IMR-90 (cell line): ENCODE results near the gene BHLHE23. TPM values are rescaled to one million over a fixed set of nuclear protein-coding genes. Genes with fewer than 3 reads are reported as not detected.

Source experiments
- ATAC-seq: fragments of 200-7000 bp; cut with Tn5 transposase; 2 replicates; pipeline ENCODE4 v1.9.1; 2020; ENCODE audit warnings: low read depth, mild to moderate bottlenecking, moderate library complexity
- BruUV-seq: library from RNA; stranded (reverse); fragments of 400-500 nt; replicated peaks from 2 replicates; lab custom pipeline; 2021; lab: Mats Ljungman, UMichigan
- CTCF ChIA-PET: fragments of 300-600 bp; formaldehyde crosslinking; extraction: SDS; loops from one replicate; lab custom pipeline; 2021; ENCODE audit warnings: antibody characterized with exemption; lab: Yijun Ruan, JAX
- POLR2A ChIA-PET: fragments of 300-600 bp; sonication (Branson Sonifier 250); formaldehyde crosslinking; loops from one replicate; lab custom pipeline; 2022; ENCODE audit warnings: antibody characterized with exemption; ENCODE audit not compliant: unreplicated experiment; lab: Charles Lee
- DNase-seq: peaks from one replicate; pipeline ENCODE4 v3.0.0; 2013
- H2AFZ ChIP-seq: replicated peaks from 2 replicates; pipeline ENCODE3; 2013; ENCODE audit warnings: low read length, mild to moderate bottlenecking; ENCODE audit not compliant: poor library complexity
- H2AK5ac ChIP-seq: 2 replicates; pipeline ENCODE4 v1.6.1; 2013; ENCODE audit warnings: low read depth, low read length, inconsistent platforms
- H2AK9ac ChIP-seq: replicated peaks from 2 replicates; pipeline ENCODE3; 2013; ENCODE audit warnings: mild to moderate bottlenecking, low read depth, low read length, moderate library complexity; ENCODE audit not compliant: poor library complexity
- H2BK120ac ChIP-seq: 2 replicates; pipeline ENCODE4 v1.6.1; 2013; ENCODE audit warnings: low read depth, low read length, inconsistent platforms
- H2BK15ac ChIP-seq: 3 replicates; pipeline ENCODE4 v1.6.1; 2013; ENCODE audit warnings: low read depth, low read length, inconsistent platforms
- H2BK20ac ChIP-seq: 2 replicates; pipeline ENCODE4 v1.6.1; 2013; ENCODE audit warnings: low read depth, mild to moderate bottlenecking, inconsistent platforms, low read length, moderate library complexity
- H2BK5ac ChIP-seq: 2 replicates; pipeline ENCODE4 v1.6.1; 2013; ENCODE audit warnings: mild to moderate bottlenecking, low read depth, low read length, inconsistent platforms; ENCODE audit not compliant: poor library complexity, severe bottlenecking
- H3K14ac ChIP-seq: replicated peaks from 2 replicates; pipeline ENCODE4 v1.6.1; 2013; ENCODE audit warnings: low read depth, low read length, inconsistent platforms
- H3K18ac ChIP-seq: 2 replicates; pipeline ENCODE4 v1.6.1; 2013; ENCODE audit warnings: low read depth, low read length, control low read depth
- H3K23ac ChIP-seq: 2 replicates; pipeline ENCODE4 v1.6.1; 2013; ENCODE audit warnings: low read depth, low read length, inconsistent platforms
- H3K27ac ChIP-seq: 2 replicates; pipeline ENCODE4 v1.5.1; 2013; ENCODE audit warnings: mild to moderate bottlenecking, control low read depth, low read length; ENCODE audit not compliant: insufficient read depth
- H3K27me3 ChIP-seq: 2 replicates; pipeline ENCODE4 v1.6.1; 2013; ENCODE audit warnings: low read length; ENCODE audit not compliant: control insufficient read depth, insufficient read depth
- H3K36me3 ChIP-seq: 2 replicates; pipeline ENCODE4 v1.6.1; 2013; ENCODE audit warnings: low read length, mixed read lengths; ENCODE audit not compliant: control insufficient read depth, insufficient read depth
- H3K4ac ChIP-seq: 2 replicates; pipeline ENCODE4 v1.6.1; 2013; ENCODE audit warnings: low read depth, low read length, inconsistent platforms
- H3K4me1 ChIP-seq: 2 replicates; pipeline ENCODE4 v1.6.1; 2013; ENCODE audit warnings: low read length, mixed read lengths; ENCODE audit not compliant: control insufficient read depth, insufficient read depth
- H3K4me2 ChIP-seq: 2 replicates; pipeline ENCODE4 v1.6.1; 2013; ENCODE audit warnings: low read depth, mild to moderate bottlenecking, control low read depth, low read length, moderate library complexity
- H3K4me3 ChIP-seq: 2 replicates; pipeline ENCODE4 v1.5.1; 2013; ENCODE audit warnings: low read depth, mild to moderate bottlenecking, control low read depth, low read length, moderate library complexity; ENCODE audit not compliant: insufficient read depth
- H3K56ac ChIP-seq: 2 replicates; pipeline ENCODE4 v1.6.1; 2013; ENCODE audit warnings: low read length, inconsistent platforms; ENCODE audit not compliant: insufficient read depth; ENCODE audit errors: extremely low read depth
- H3K79me1 ChIP-seq, 2 experiments: 2 replicates each; pipeline ENCODE4 v1.6.1; 2013; ENCODE audit warnings: low read length in 2 of 2, inconsistent platforms in 1 of 2, low read depth in 1 of 2
- H3K9ac ChIP-seq: 2 replicates; pipeline ENCODE4 v1.6.1; 2013; ENCODE audit warnings: low read depth, low read length, control low read depth
- H3K9me1 ChIP-seq: 2 replicates; pipeline ENCODE4 v1.6.1; 2013; ENCODE audit warnings: low read length, inconsistent platforms; ENCODE audit not compliant: insufficient read depth
- H3K9me3 ChIP-seq: 2 replicates; pipeline ENCODE4 v1.6.1; 2013; ENCODE audit warnings: low read length; ENCODE audit not compliant: control insufficient read depth, insufficient read depth
- H4K20me1 ChIP-seq: 2 replicates; pipeline ENCODE4 v1.6.1; 2013; ENCODE audit warnings: low read length, inconsistent platforms; ENCODE audit not compliant: insufficient read depth
- H4K5ac ChIP-seq: 2 replicates; pipeline ENCODE4 v1.6.1; 2013; ENCODE audit warnings: mild to moderate bottlenecking, low read depth, low read length, control low read depth
- H4K8ac ChIP-seq, 2 experiments: 2 replicates each; pipeline ENCODE4 v1.6.1; 2013; ENCODE audit warnings: low read depth in 2 of 2, low read length in 2 of 2, control low read depth in 1 of 2, inconsistent platforms in 1 of 2
- H4K91ac ChIP-seq: 2 replicates; pipeline ENCODE4 v1.6.1; 2013; ENCODE audit warnings: low read depth, low read length, inconsistent platforms; ENCODE audit not compliant: insufficient read depth
- BHLHE40 ChIP-seq: fragments of 150-350 bp; IDR thresholded peaks from 2 replicates; pipeline ENCODE4 v1.6.1; 2016; ENCODE audit warnings: mild to moderate bottlenecking, low read depth, low read length
- CEBPB ChIP-seq: IDR thresholded peaks from 2 replicates; pipeline ENCODE4 v1.6.1; 2012; ENCODE audit warnings: low read depth, low read length, improper control_type of control experiment
- CHD1 ChIP-seq: IDR thresholded peaks from 2 replicates; pipeline ENCODE4 v1.6.1; 2012; ENCODE audit warnings: low read depth, low read length, improper control_type of control experiment
- CTCF ChIP-seq: conservative IDR thresholded peaks from 2 replicates; pipeline ENCODE4 v1.5.1; 2012; ENCODE audit warnings: mild to moderate bottlenecking, low read depth, low read length, improper control_type of control experiment
- ELK1 ChIP-seq: fragments of 150-350 bp; IDR thresholded peaks from 2 replicates; pipeline ENCODE4 v1.6.1; 2016; ENCODE audit warnings: low read depth, mild to moderate bottlenecking, low read length, moderate library complexity, borderline replicate concordance
- FOS ChIP-seq: fragments of 150-350 bp; IDR thresholded peaks from 2 replicates; pipeline ENCODE4 v1.6.1; 2016; ENCODE audit warnings: low read depth, low read length
- MAFK ChIP-seq: IDR thresholded peaks from 2 replicates; pipeline ENCODE4 v1.6.1; 2012; ENCODE audit warnings: low read depth, low read length, improper control_type of control experiment
- MAZ ChIP-seq: IDR thresholded peaks from 2 replicates; pipeline ENCODE4 v1.6.1; 2012; ENCODE audit warnings: low read depth, mild to moderate bottlenecking, low read length, improper control_type of control experiment, moderate library complexity, borderline replicate concordance
- MXI1 ChIP-seq: IDR thresholded peaks from 2 replicates; pipeline ENCODE4 v1.6.1; 2012; ENCODE audit warnings: low read depth, mild to moderate bottlenecking, low read length, moderate library complexity, borderline replicate concordance
- NFE2L2 ChIP-seq: fragments of 150-350 bp; IDR thresholded peaks from 2 replicates; pipeline ENCODE4 v1.6.1; 2016; ENCODE audit warnings: low read depth, mild to moderate bottlenecking, low read length
- POLR2A ChIP-seq: IDR thresholded peaks from 2 replicates; pipeline ENCODE4 v1.6.1; 2012; ENCODE audit warnings: mild to moderate bottlenecking, low read depth, low read length
- RAD21 ChIP-seq: IDR thresholded peaks from 2 replicates; pipeline ENCODE4 v1.6.1; 2012; ENCODE audit warnings: low read length, improper control_type of control experiment
- RCOR1 ChIP-seq: IDR thresholded peaks from 2 replicates; pipeline ENCODE4 v1.6.1; 2012; ENCODE audit warnings: mild to moderate bottlenecking, low read length, improper control_type of control experiment; ENCODE audit not compliant: insufficient replicate concordance
- RFX5 ChIP-seq: IDR thresholded peaks from 2 replicates; pipeline ENCODE4 v1.8.0; 2012; ENCODE audit warnings: low read depth, mild to moderate bottlenecking, low read length, moderate library complexity
- SMC3 ChIP-seq: fragments of 150-350 bp; IDR thresholded peaks from 2 replicates; pipeline ENCODE4 v1.6.1; 2016; ENCODE audit warnings: low read depth, mild to moderate bottlenecking, antibody characterized with exemption, low read length, moderate library complexity
- WGBS, 2 experiments: methylation state at CpG; one replicate each; pipeline versions ENCODE4 v1.1.5 to v1.1.7; 2013; ENCODE audit warnings: missing lambda C conversion rate in 2 of 2; ENCODE audit not compliant: insufficient read length in 1 of 2; ENCODE audit errors: extremely low coverage in 2 of 2; 5-methylcytosine and 5-hydroxymethylcytosine counted together
- dilution Hi-C: fragments of 300-500 bp; cut with HindIII; formaldehyde crosslinking; loops from one replicate; pipeline ENCODE4 v1.14.3; 2018; ENCODE audit warnings: low sequenced_read_pairs; ENCODE audit not compliant: unreplicated experiment
- in situ Hi-C: fragments of 300-500 bp; cut with MboI; formaldehyde crosslinking; loops from 3 replicates; pipeline ENCODE4 v1.14.3; 2019; ENCODE audit warnings: low sequenced_read_pairs, inconsistent platforms, mixed read lengths
- intact Hi-C: fragments of 100-400 bp; cut with micrococcal nuclease; formaldehyde crosslinking; loops from 2 replicates; pipeline ENCODE4 v1.10.0; 2022
- polyA plus RNA-seq, 3 experiments: library from polyadenylated mRNA; depleted of rRNA; stranded (reverse); fragments of >200 nt; gene quantifications; 2 replicates each; pipeline ENCODE4 v1.2.3, GENCODE V29; 2012; ENCODE audit warnings: low replicate concordance in 1 of 3
- total RNA-seq: library from RNA; depleted of rRNA; stranded (reverse); fragments of >200 nt; gene quantifications from 2 replicates; pipeline ENCODE4 v1.2.3, GENCODE V29; 2012
- TF ChIP-seq, protein P1 (sequence below): fragments of 150-350 bp; IDR thresholded peaks from 2 replicates; pipeline ENCODE4 v1.6.1; 2017; ENCODE audit warnings: mild to moderate bottlenecking, antibody characterized with exemption, low read length, low read depth

Gene BHLHE23
- total and polyA plus RNA-seq, 2 of the 4 experiments (the other 2 are of a cell fraction): not detected

GRCh38 chr20:63047267-63047666 is 40.5 kb upstream of the BHLHE23 start:
- in situ Hi-C loops: no loop called here
- Histone ChIP-seq H2BK20ac (no peak overlapping the region), H3K4ac (no peak overlapping the region), H3K4me3 (no peak overlapping the region), H2BK15ac (no peak overlapping the region), H3K9ac (no peak overlapping the region), H3K4me1 (no peaks in the 10 kb centered on the region), H2BK120ac (no peak overlapping the region), H4K8ac (no peak overlapping the region), H3K9me1 (no peaks in the 10 kb centered on the region), H2BK5ac (no peak overlapping the region), H2AK5ac (no peak overlapping the region), H3K56ac (no peak overlapping the region), H2AFZ (no peak overlapping the region), H3K79me1 (no peaks in the 10 kb centered on the region), H4K5ac (no peak overlapping the region), H4K20me1 (no peaks in the 10 kb centered on the region), H3K27ac (no peak overlapping the region), H3K36me3 (no peaks in the 10 kb centered on the region), H3K27me3 (peaks cover 29% of the 10 kb centered on the region), H2AK9ac (no peak overlapping the region), H3K9me3 (peaks cover 6% of the 10 kb centered on the region; the same call in 1 of the 2 replicates), H3K14ac (no peak overlapping the region), H4K91ac (no peak overlapping the region), H3K18ac (no peak overlapping the region), H3K4me2 (no peak overlapping the region), H3K23ac (no peak overlapping the region)
- no TSS peak for BruUV-seq
- ATAC-seq (no peak), DNase-seq (no peak)
- ChIA-PET CTCF (no interaction called here), POLR2A (no interaction called here)
- dilution Hi-C loops: no loop called here
- 90% methylated on average over 2 of the region's 10 CpGs; no CpG with 5 or more reads in 1 of the 2 experiments for WGBS, 2 experiments
- TF ChIP-seq RAD21 (no peak), RCOR1 (no peak), NFE2L2 (no peak), CTCF (no peak), CHD1 (no peak), FOS (no peak), RFX5 (no peak), BHLHE40 (no peak), POLR2A (no peak), SMC3 (no peak), CEBPB (no peak), MAFK (no peak), MAZ (no peak), MXI1 (no peak), ELK1 (no peak)
- TF ChIP-seq, protein P1, sequence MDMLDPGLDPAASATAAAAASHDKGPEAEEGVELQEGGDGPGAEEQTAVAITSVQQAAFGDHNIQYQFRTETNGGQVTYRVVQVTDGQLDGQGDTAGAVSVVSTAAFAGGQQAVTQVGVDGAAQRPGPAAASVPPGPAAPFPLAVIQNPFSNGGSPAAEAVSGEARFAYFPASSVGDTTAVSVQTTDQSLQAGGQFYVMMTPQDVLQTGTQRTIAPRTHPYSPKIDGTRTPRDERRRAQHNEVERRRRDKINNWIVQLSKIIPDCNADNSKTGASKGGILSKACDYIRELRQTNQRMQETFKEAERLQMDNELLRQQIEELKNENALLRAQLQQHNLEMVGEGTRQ: no peak
- intact Hi-C loops: no loop called here
